Esophagus muscularis mucosa (tissue), 3 donors: Measurements from ENCODE around the gene PPA2.

Source experiments
- POLR2A ChIP-seq: fragments of 450-650 bp; IDR thresholded peaks from one replicate; pipeline ENCODE4 v1.6.1; 2017; ENCODE audit warnings: antibody characterized with exemption, moderate library complexity, mild to moderate bottlenecking, low read depth
- TF ChIP-seq, protein P1 (sequence below), 3 experiments: fragments of 200-600 bp in 2 of 3; fragments of 450-650 bp in 1 of 3; sonication (generic) in 2 of 3; IDR thresholded peaks; one replicate each; pipeline ENCODE4 v1.5.1; 2017 to 2019; ENCODE audit warnings: antibody characterized with exemption in 3 of 3, mild to moderate bottlenecking in 2 of 3, moderate library complexity in 1 of 3

GRCh38 chr4:105346869-105347268, 127.0 kb downstream of the PPA2 start:
- TF ChIP-seq, protein P1, sequence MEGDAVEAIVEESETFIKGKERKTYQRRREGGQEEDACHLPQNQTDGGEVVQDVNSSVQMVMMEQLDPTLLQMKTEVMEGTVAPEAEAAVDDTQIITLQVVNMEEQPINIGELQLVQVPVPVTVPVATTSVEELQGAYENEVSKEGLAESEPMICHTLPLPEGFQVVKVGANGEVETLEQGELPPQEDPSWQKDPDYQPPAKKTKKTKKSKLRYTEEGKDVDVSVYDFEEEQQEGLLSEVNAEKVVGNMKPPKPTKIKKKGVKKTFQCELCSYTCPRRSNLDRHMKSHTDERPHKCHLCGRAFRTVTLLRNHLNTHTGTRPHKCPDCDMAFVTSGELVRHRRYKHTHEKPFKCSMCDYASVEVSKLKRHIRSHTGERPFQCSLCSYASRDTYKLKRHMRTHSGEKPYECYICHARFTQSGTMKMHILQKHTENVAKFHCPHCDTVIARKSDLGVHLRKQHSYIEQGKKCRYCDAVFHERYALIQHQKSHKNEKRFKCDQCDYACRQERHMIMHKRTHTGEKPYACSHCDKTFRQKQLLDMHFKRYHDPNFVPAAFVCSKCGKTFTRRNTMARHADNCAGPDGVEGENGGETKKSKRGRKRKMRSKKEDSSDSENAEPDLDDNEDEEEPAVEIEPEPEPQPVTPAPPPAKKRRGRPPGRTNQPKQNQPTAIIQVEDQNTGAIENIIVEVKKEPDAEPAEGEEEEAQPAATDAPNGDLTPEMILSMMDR (IDR thresholded peaks at IDR 0.05), result no peak
- no peak for TF ChIP-seq POLR2A
